Neural cell (in vitro differentiated cells): Measurements from ENCODE around the gene TNFRSF14. TPM values are rescaled to one million over a fixed set of nuclear protein-coding genes. Genes with fewer than 3 reads are reported as not detected.

ENCODE experiments used
- H2AFZ ChIP-seq: fragments of 200-600, 300-800 bp; sonication (generic), shearing (Covaris generic); 2 replicates; pipeline ENCODE4 v1.6.0; 2014; ENCODE audit warnings: low read depth, mild to moderate bottlenecking, antibody characterized with exemption, low read length, moderate library complexity
- H3F3A ChIP-seq: fragments of 200-600 bp; shearing (Covaris generic); 2 replicates; pipeline ENCODE4 v1.6.1; 2016; ENCODE audit warnings: mild to moderate bottlenecking, moderate library complexity, mixed read lengths, antibody characterized with exemption, low read length; ENCODE audit not compliant: insufficient read depth, poor library complexity, severe bottlenecking
- H3K27ac ChIP-seq: fragments of 200-600, 300-800 bp; sonication (generic), shearing (Covaris generic); 2 replicates; pipeline ENCODE4 v1.5.1; 2014; ENCODE audit warnings: mild to moderate bottlenecking, low read length, moderate library complexity
- H3K27me3 ChIP-seq: fragments of 300-800, 200-600 bp; sonication (generic), shearing (Covaris generic); 2 replicates; pipeline ENCODE4 v1.6.0; 2014; ENCODE audit warnings: mild to moderate bottlenecking, low read depth, low read length, moderate library complexity; ENCODE audit not compliant: insufficient read depth
- H3K36me3 ChIP-seq: fragments of 300-800, 200-600 bp; sonication (generic), shearing (Covaris generic); 2 replicates; pipeline ENCODE4 v1.5.1; 2014; ENCODE audit warnings: mild to moderate bottlenecking, antibody characterized with exemption, low read length, moderate library complexity; ENCODE audit not compliant: insufficient read depth
- H3K4me2 ChIP-seq: fragments of 300-800, 200-600 bp; sonication (generic), shearing (Covaris generic); 2 replicates; pipeline ENCODE4 v1.6.0; 2014; ENCODE audit warnings: mild to moderate bottlenecking, low read length
- H3K4me3 ChIP-seq: fragments of 300-800, 200-600 bp; sonication (generic), shearing (Covaris generic); 2 replicates; pipeline ENCODE4 v1.5.1; 2014; ENCODE audit warnings: mild to moderate bottlenecking, low read length, moderate library complexity
- H3K79me2 ChIP-seq: fragments of 200-600 bp; shearing (Covaris generic); replicated peaks from 2 replicates; pipeline ENCODE4 v1.6.0; 2014; ENCODE audit warnings: mild to moderate bottlenecking, low read length, moderate library complexity; ENCODE audit not compliant: insufficient read depth
- H3K9ac ChIP-seq: fragments of 300-800, 200-600 bp; sonication (generic), shearing (Covaris generic); 2 replicates; pipeline ENCODE4 v1.6.1; 2016; ENCODE audit warnings: mild to moderate bottlenecking, low read length, mixed read lengths
- H3K9me2 ChIP-seq: fragments of 200-600 bp; shearing (Covaris generic); 2 replicates; pipeline ENCODE4 v1.6.1; 2016; ENCODE audit warnings: mild to moderate bottlenecking, low read length, mixed read lengths; ENCODE audit not compliant: insufficient read depth
- H3K9me3 ChIP-seq: fragments of 200-600, 300-800 bp; sonication (generic), shearing (Covaris generic); 2 replicates; pipeline ENCODE4 v1.6.1; 2016; ENCODE audit warnings: mild to moderate bottlenecking, mixed run types, low read length, moderate library complexity, mixed read lengths
- H4K20me1 ChIP-seq: fragments of 200-600 bp; shearing (Covaris generic); 2 replicates; pipeline ENCODE4 v1.6.1; 2016; ENCODE audit warnings: mild to moderate bottlenecking, mixed run types; ENCODE audit not compliant: insufficient read depth
- EP300 ChIP-seq: fragments of 450-650 bp; conservative IDR thresholded peaks from 2 replicates; pipeline ENCODE4 v1.6.1; 2014; ENCODE audit warnings: antibody characterized with exemption, mild to moderate bottlenecking, moderate library complexity; ENCODE audit not compliant: poor library complexity, severe bottlenecking
- EZH2 ChIP-seq: fragments of 200-600, 300-800 bp; shearing (Covaris generic), sonication (generic); IDR thresholded peaks from 2 replicates; pipeline ENCODE4 v1.6.1; 2014; ENCODE audit warnings: antibody characterized with exemption, low read length, borderline replicate concordance, mild to moderate bottlenecking; ENCODE audit not compliant: insufficient read depth, poor library complexity, severe bottlenecking
- MXI1 ChIP-seq: fragments of 450-650 bp; conservative IDR thresholded peaks from 2 replicates; pipeline ENCODE4 v1.6.1; 2014; ENCODE audit warnings: antibody characterized with exemption, mild to moderate bottlenecking; ENCODE audit not compliant: poor library complexity, severe bottlenecking
- POLR2AphosphoS5 ChIP-seq: IDR thresholded peaks from 2 replicates; pipeline ENCODE4 v1.6.1; 2012
- RAD21 ChIP-seq: fragments of 450-650 bp; conservative IDR thresholded peaks from 2 replicates; pipeline ENCODE4 v1.6.1; 2014; ENCODE audit warnings: antibody characterized with exemption, mild to moderate bottlenecking, moderate library complexity
- SMC3 ChIP-seq: fragments of 450-650 bp; conservative IDR thresholded peaks from 2 replicates; pipeline ENCODE4 v1.6.1; 2014; ENCODE audit warnings: antibody characterized with exemption, mild to moderate bottlenecking, moderate library complexity; ENCODE audit not compliant: poor library complexity
- TAF1 ChIP-seq: IDR thresholded peaks from 2 replicates; pipeline ENCODE4 v1.6.1; 2012; ENCODE audit warnings: low read depth
- polyA plus RNA-seq: library from polyadenylated mRNA; depleted of rRNA; stranded (reverse); fragments of >200 nt; gene quantifications from 2 replicates; pipeline ENCODE4 v1.2.3, GENCODE V29; 2014
- TF ChIP-seq, protein P1 (sequence below): fragments of 450-650 bp; IDR thresholded peaks from 2 replicates; pipeline ENCODE4 v1.5.1; 2014; ENCODE audit warnings: antibody characterized with exemption, mild to moderate bottlenecking, moderate library complexity; ENCODE audit not compliant: poor library complexity, severe bottlenecking
- TF ChIP-seq, protein P2 (sequence below): IDR thresholded peaks from 2 replicates; pipeline ENCODE4 v1.6.1; 2012; ENCODE audit warnings: borderline replicate concordance

Gene TNFRSF14
- polyA plus RNA-seq, 1 donor from 2014 or later: 1.1 TPM

DNA sequence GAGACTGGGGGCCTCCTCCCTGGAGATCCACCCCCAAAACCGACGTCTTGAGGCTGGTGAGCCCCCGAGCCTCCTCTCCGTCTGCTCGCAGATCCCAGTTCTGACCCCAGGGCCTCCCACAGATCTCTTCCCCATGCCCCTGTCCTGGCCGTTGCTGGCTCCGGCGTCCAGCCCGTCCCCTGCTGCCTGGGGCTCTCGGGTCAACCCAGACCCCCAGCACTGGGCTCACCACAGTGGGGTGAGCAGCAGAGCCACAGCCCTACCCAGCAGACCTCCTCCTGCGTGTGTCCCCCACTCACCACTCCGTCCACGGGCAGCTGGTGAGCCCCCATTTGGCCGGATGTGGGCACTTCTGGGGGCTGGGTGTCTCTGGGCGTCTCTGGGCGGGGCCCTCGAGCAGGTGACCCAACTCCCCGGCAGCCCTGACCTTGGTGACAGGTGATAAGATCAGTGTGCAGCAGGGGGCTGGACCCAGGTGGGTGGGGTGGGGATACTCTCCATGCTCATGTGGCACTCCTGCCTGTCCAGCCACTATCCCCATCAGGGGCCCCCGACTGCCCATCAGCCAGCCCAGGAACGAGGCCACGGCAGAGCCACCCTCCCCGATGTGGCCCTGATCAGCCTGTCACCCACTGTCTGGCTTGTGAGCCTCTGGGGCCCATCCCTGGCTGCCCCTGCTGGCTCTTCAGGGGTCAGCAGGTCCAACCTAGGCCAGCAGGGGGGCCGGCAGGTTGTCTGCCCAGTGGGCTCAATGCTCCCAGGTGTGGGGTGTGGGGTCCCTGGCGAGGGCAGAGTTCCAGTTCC, 709 bp downstream of the TNFRSF14 start:
- Histone ChIP-seq H2AFZ (no peak overlapping the region), H3F3A (no peaks in the 10 kb centered on the region), H3K27ac (no peak overlapping the region), H3K9ac (no peak overlapping the region), H3K9me2 (no peaks in the 10 kb centered on the region), H3K4me3 (no peak overlapping the region), H3K9me3 (no peaks in the 10 kb centered on the region), H3K36me3 (no peaks in the 10 kb centered on the region), H4K20me1 (no peaks in the 10 kb centered on the region), H3K27me3 (no peaks in the 10 kb centered on the region), H3K79me2 (no peaks in the 10 kb centered on the region), H3K4me2 (no peak overlapping the region)
- TF ChIP-seq, protein P1, sequence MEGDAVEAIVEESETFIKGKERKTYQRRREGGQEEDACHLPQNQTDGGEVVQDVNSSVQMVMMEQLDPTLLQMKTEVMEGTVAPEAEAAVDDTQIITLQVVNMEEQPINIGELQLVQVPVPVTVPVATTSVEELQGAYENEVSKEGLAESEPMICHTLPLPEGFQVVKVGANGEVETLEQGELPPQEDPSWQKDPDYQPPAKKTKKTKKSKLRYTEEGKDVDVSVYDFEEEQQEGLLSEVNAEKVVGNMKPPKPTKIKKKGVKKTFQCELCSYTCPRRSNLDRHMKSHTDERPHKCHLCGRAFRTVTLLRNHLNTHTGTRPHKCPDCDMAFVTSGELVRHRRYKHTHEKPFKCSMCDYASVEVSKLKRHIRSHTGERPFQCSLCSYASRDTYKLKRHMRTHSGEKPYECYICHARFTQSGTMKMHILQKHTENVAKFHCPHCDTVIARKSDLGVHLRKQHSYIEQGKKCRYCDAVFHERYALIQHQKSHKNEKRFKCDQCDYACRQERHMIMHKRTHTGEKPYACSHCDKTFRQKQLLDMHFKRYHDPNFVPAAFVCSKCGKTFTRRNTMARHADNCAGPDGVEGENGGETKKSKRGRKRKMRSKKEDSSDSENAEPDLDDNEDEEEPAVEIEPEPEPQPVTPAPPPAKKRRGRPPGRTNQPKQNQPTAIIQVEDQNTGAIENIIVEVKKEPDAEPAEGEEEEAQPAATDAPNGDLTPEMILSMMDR: no peak
- TF ChIP-seq SMC3: no peak
- TF ChIP-seq EP300: no peak
- TF ChIP-seq MXI1: no peak
- TF ChIP-seq, protein P2, sequence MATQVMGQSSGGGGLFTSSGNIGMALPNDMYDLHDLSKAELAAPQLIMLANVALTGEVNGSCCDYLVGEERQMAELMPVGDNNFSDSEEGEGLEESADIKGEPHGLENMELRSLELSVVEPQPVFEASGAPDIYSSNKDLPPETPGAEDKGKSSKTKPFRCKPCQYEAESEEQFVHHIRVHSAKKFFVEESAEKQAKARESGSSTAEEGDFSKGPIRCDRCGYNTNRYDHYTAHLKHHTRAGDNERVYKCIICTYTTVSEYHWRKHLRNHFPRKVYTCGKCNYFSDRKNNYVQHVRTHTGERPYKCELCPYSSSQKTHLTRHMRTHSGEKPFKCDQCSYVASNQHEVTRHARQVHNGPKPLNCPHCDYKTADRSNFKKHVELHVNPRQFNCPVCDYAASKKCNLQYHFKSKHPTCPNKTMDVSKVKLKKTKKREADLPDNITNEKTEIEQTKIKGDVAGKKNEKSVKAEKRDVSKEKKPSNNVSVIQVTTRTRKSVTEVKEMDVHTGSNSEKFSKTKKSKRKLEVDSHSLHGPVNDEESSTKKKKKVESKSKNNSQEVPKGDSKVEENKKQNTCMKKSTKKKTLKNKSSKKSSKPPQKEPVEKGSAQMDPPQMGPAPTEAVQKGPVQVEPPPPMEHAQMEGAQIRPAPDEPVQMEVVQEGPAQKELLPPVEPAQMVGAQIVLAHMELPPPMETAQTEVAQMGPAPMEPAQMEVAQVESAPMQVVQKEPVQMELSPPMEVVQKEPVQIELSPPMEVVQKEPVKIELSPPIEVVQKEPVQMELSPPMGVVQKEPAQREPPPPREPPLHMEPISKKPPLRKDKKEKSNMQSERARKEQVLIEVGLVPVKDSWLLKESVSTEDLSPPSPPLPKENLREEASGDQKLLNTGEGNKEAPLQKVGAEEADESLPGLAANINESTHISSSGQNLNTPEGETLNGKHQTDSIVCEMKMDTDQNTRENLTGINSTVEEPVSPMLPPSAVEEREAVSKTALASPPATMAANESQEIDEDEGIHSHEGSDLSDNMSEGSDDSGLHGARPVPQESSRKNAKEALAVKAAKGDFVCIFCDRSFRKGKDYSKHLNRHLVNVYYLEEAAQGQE: no peak

DNA sequence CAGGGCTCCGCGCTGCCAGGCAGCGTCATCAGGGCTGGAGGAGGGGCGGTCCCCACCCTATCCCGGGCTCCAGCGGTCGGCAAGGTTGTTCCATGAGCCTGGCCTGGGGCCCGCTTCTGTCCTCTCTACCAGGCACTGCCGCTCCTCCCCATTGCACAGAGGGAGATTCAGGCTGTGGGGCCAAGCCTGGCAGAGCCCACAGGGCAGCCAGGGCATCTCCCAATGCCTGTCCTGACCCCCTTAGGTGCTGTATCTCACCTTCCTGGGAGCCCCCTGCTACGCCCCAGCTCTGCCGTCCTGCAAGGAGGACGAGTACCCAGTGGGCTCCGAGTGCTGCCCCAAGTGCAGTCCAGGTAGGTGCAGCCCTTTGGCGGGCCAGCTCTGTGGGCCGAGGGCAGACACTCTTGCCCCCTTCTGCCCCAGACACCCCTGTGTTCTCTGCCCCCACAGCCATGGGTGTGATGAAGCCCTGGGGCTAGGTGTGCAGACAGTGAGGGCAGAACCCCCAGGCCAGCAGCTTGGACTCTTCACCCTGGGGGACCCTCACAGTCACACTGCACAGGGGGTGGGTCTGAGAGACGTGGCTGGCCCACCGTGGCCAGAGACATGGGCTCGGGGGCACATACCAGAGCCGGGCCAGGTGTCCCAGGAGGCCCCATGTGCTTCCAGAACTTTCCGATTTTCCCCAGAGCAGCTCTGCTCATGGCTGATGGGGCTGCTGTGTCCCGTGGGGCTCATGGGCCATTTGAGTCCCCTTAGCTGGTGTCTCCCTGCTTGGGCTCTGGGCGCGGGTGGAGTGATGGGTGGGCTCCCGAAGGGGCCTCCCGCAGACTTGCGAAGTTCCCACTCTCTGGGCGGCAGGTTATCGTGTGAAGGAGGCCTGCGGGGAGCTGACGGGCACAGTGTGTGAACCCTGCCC, 1.6 kb downstream of the TNFRSF14 start:
- TF ChIP-seq, protein P2: no peak
- TF ChIP-seq EZH2 (no peak), TAF1 (no peak), MXI1 (no peak), POLR2AphosphoS5 (no peak), RAD21 (no peak), EP300 (no peak), SMC3 (no peak)
- TF ChIP-seq, protein P1: no peak
- H4K20me1 ChIP-seq: no peaks in the 10 kb centered on the region
- no peak overlapping the region for H3K27ac ChIP-seq
- no peak overlapping the region for H3K4me2 ChIP-seq
- H3K79me2 ChIP-seq: no peaks in the 10 kb centered on the region
- no peak overlapping the region for H3K9ac ChIP-seq
- H3K27me3 ChIP-seq: no peaks in the 10 kb centered on the region
- H3K36me3 ChIP-seq: no peaks in the 10 kb centered on the region
- H3K4me3 ChIP-seq: no peak overlapping the region
- no peaks in the 10 kb centered on the region for H3K9me2 ChIP-seq
- H3F3A ChIP-seq: no peaks in the 10 kb centered on the region
- H2AFZ ChIP-seq: no peak overlapping the region
- no peaks in the 10 kb centered on the region for H3K9me3 ChIP-seq
